Measurements from ENCODE around the gene CEP89. TPM values are rescaled to one million over a fixed set of nuclear protein-coding genes. Genes with fewer than 3 reads are reported as not detected.

CEP89 gene
- total RNA-seq, 4 donors from 2014 or later: 4.6 to 10.5 (median 8.7) TPM

- intact Hi-C loops (cut with DNase I): no loop called here
- peaks cover 0 to 24% (median 7%) of the 10 kb centered on the region in 3 donors for H3K9me3 ChIP-seq
- no peaks in the 10 kb centered on the region for H3K27me3 ChIP-seq
These were observed 80.1 kb downstream of the CEP89 start for GRCh38 chr19:32891609-32892008.

GRCh38 chr19:32890841-32891240 lies 80.9 kb downstream of the CEP89 start:
- H3K27me3 ChIP-seq: no peaks in the 10 kb centered on the region
- no peaks in the 10 kb centered on the region for H3K4me1 ChIP-seq
- no peak for DNase-seq
- TF ChIP-seq CTCF (IDR thresholded peaks at IDR 0.05) (no peak), POLR2A (IDR thresholded peaks at IDR 0.05) (no peak)
- intact Hi-C loops (cut with DNase I): no loop called here
- H3K27ac ChIP-seq: no peak overlapping the region
- peaks cover 0 to 24% (median 7%) of the 10 kb centered on the region in 3 donors for H3K9me3 ChIP-seq
- H3K36me3 ChIP-seq: peaks cover 0 to 52% (median 0%) of the 10 kb centered on the region in 3 donors
- no peak overlapping the region for H3K4me3 ChIP-seq
- no CpG with 5 or more reads among the region's 10 CpGs for WGBS, 2 donors

More at GRCh38 chr19:32891609-32892008, 80.1 kb downstream of the CEP89 start:
- H3K4me1 ChIP-seq: no peaks in the 10 kb centered on the region
- H3K36me3 ChIP-seq: peaks cover 0 to 58% (median 0%) of the 10 kb centered on the region in 3 donors
- TF ChIP-seq CTCF (IDR thresholded peaks at IDR 0.05) (no peak), POLR2A (IDR thresholded peaks at IDR 0.05) (no peak)
- no peak overlapping the region for H3K4me3 ChIP-seq
- WGBS, 2 donors: 96% methylated on average over 2 of the region's 2 CpGs
- DNase-seq: no peak
- no peak overlapping the region for H3K27ac ChIP-seq

GRCh38 chr19:32890326-32890725 lies 81.4 kb downstream of the CEP89 start:
- H3K27me3 ChIP-seq: no peaks in the 10 kb centered on the region
- peaks cover 0 to 24% (median 7%) of the 10 kb centered on the region in 3 donors for H3K9me3 ChIP-seq
- no peak overlapping the region for H3K4me3 ChIP-seq
- H3K4me1 ChIP-seq: no peaks in the 10 kb centered on the region
- peaks cover 0 to 51% (median 0%) of the 10 kb centered on the region in 3 donors for H3K36me3 ChIP-seq
- TF ChIP-seq CTCF (IDR thresholded peaks at IDR 0.05): no peak
- no peak for TF ChIP-seq POLR2A (IDR thresholded peaks at IDR 0.05)
- whole genome bisulfite sequencing, 2 donors: 90 to 92% methylated on average over 10 to 13 of the region's 13 CpGs
- no peak overlapping the region for H3K27ac ChIP-seq
- DNase-seq: no peak
- intact Hi-C loops (cut with DNase I): no loop called here

GRCh38 chr19:32889137-32889934 lies 82.4 kb downstream of the CEP89 start:
- 92% methylated on average over 6 to 10 of the region's 11 CpGs for WGBS, 2 donors
- H3K9me3 ChIP-seq: peaks cover 0 to 24% (median 7%) of the 10 kb centered on the region in 3 donors
- no peaks in the 10 kb centered on the region for H3K27me3 ChIP-seq
- H3K4me1 ChIP-seq: no peaks in the 10 kb centered on the region
- peaks cover 0 to 47% (median 0%) of the 10 kb centered on the region in 3 donors for H3K36me3 ChIP-seq
- no peak for TF ChIP-seq CTCF (IDR thresholded peaks at IDR 0.05)
- TF ChIP-seq POLR2A (IDR thresholded peaks at IDR 0.05): no peak
- no peak for DNase-seq
- intact Hi-C loops (cut with DNase I): no loop called here
- no peak overlapping the region for H3K4me3 ChIP-seq
- H3K27ac ChIP-seq: no peak overlapping the region

- Histone ChIP-seq H3K4me1 (no peaks in the 10 kb centered on the region), H3K36me3 (peaks cover 0 to 45% (median 0%) of the 10 kb centered on the region in 3 donors), H3K27ac (no peak overlapping the region), H3K4me3 (no peak overlapping the region), H3K9me3 (peaks cover 0 to 19% (median 6%) of the 10 kb centered on the region in 3 donors), H3K27me3 (no peaks in the 10 kb centered on the region)
- TF ChIP-seq POLR2A (IDR thresholded peaks at IDR 0.05) (no peak), CTCF (IDR thresholded peaks at IDR 0.05) (no peak)
- intact Hi-C loops (cut with DNase I): no loop called here
- no peak for DNase-seq
- 80 to 81% methylated on average over 4 of the region's 4 CpGs for WGBS, 2 donors
These were observed 84.1 kb downstream of the CEP89 start for GRCh38 chr19:32887572-32888215.
